ENCODE data around the gene PLXNA3.

The PLXNA3 gene

DNA sequence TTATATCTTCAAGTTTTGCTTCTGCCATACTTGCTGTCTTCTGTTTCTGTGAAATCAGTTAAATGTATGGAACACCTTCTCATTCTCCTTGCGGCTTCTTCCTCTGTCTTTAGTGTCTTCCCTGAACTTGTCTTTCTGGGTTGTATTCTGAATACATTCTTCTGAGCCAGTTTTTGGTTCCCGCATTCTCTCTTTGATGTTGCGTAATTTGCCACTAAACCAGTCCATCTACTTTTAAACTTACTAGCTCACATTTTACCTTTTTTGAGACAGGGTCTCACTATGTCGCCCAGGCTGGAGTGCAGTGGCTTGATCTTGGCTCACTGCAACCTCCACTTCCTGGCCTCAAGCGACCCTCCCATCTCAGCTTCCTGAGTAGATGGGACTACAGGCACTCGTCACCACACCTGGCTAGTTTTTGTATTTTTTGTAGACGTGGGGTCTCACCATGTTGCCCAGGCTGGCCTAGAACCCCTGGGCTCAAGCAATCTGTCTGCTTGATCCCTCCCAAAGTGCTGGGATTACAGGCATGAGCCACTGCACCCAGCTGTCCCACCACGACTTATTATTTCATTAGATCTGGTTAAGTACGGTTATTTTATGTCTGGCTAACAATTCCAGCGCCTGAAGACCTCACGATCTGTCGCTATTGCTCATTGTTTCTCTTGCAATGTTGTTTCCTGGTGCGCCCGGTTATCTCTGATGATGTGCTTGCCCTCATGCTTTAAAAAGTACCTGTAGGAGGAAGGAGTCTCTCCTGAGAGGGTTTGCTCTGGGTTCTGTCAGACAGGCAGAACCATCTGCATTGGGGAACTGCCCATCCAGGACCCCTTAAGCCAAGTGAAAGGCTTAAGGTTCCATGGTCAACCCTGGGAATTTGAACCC, 67.8 kb downstream of the PLXNA3 start:
- DNase-seq (ENCODE audit: low read depth), result no peak
- TF ChIP-seq, protein P1, sequence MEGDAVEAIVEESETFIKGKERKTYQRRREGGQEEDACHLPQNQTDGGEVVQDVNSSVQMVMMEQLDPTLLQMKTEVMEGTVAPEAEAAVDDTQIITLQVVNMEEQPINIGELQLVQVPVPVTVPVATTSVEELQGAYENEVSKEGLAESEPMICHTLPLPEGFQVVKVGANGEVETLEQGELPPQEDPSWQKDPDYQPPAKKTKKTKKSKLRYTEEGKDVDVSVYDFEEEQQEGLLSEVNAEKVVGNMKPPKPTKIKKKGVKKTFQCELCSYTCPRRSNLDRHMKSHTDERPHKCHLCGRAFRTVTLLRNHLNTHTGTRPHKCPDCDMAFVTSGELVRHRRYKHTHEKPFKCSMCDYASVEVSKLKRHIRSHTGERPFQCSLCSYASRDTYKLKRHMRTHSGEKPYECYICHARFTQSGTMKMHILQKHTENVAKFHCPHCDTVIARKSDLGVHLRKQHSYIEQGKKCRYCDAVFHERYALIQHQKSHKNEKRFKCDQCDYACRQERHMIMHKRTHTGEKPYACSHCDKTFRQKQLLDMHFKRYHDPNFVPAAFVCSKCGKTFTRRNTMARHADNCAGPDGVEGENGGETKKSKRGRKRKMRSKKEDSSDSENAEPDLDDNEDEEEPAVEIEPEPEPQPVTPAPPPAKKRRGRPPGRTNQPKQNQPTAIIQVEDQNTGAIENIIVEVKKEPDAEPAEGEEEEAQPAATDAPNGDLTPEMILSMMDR (conservative IDR thresholded peaks at IDR 0.05; ENCODE audit: control insufficient read depth, insufficient read depth, low read depth, low read length), result no peak

DNA sequence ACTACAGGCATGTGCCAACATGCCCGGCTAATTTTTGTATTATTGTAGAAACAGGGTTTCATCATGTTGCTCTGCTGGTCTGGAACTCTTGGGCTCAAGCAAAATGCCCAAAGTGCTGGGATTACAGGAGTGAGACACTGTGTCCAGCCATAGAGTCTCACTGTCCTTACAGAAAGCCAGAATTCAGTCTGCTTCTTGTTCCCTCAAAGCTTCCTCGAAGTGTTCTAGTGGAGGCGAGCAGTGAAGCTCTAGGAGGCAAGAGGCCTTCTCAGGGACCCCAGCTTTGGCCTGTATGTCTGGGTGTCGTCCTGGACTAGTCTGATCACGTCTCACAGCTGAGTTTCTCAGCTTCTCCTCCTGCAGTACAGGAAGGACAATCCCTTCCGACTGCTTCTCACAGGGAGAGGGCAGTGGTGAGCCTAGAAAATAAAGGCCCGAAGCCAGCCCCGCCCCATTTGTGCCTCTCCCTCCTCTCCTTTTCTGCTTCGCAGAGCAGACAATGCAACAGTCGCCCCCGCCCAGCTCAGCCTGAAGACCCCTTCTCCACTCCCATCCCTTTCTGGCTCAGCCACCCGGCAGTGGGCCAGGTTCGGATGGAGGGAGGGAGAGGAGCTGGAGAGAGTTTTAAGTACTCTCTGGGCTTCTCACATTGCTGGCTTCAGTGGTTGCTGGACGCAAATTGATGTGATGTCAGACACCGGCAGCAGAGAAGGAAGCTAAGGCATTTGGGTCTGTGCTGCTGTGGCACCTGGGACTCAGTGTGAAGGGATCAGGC, 69.0 kb downstream of the PLXNA3 start:
- TF ChIP-seq, protein P1 (conservative IDR thresholded peaks at IDR 0.05; ENCODE audit: control insufficient read depth, insufficient read depth, low read depth, low read length), result peak; percentile 57
- peak overlapping the region; percentile 24 for H3K4me3 ChIP-seq (ENCODE audit: control insufficient read depth, low read depth, low read length)
- DNase-seq (ENCODE audit: low read depth), result peak; percentile 69

More for the DNA sequence above, 67.8 kb downstream of the PLXNA3 start:
- no peak overlapping the region for H3K4me3 ChIP-seq (ENCODE audit: control insufficient read depth, low read depth, low read length)
